ENCODE data around the gene POLD4.

The POLD4 gene

GRCh38 chr11:67349036-67349435, 4.3 kb downstream of the POLD4 start:
- Histone ChIP-seq H3K27ac (ENCODE audit: low read depth, low read length) (no peak overlapping the region), H4K91ac (ENCODE audit: low read depth, low read length) (no peak overlapping the region)
- WGBS (ENCODE audit: extremely low coverage, insufficient coverage, insufficient read length) = no CpG with 5 or more reads among the region's 5 CpGs

GRCh38 chr11:67347964-67348749, 5.2 kb downstream of the POLD4 start:
- Histone ChIP-seq H3K79me2 (ENCODE audit: control insufficient read depth, insufficient read depth, low read length, poor library complexity) (peaks cover 4% of the 10 kb centered on the region), H2BK120ac (ENCODE audit: insufficient read depth, low read length, poor library complexity) (no peak overlapping the region), H3K4me3 (ENCODE audit: low read depth, low read length) (no peak overlapping the region), H2BK5ac (ENCODE audit: low read depth, low read length, poor library complexity) (no peak overlapping the region), H3K9me3 (ENCODE audit: insufficient read depth, low read depth, low read length) (no peaks in the 10 kb centered on the region), H3K9ac (ENCODE audit: low read length) (no peak overlapping the region), H2AFZ (ENCODE audit: insufficient read depth, low read length, poor library complexity) (no peak overlapping the region), H3K27ac (ENCODE audit: low read depth, low read length) (no peak overlapping the region), H3K4ac (ENCODE audit: low read depth, low read length) (no peak overlapping the region), H3K4me2 (ENCODE audit: low read length) (no peak overlapping the region), H3K4me1 (ENCODE audit: control insufficient read depth in 1 of 2, insufficient read depth in 2 of 2, low read length in 2 of 2) (peaks cover 6 to 7% of the 10 kb centered on the region in 2 experiments), H2BK12ac (ENCODE audit: low read length) (no peak overlapping the region), H3K79me1 (ENCODE audit: low read length) (peaks cover 6% of the 10 kb centered on the region), H3K36me3 (ENCODE audit: control insufficient read depth in 1 of 2, insufficient read depth in 2 of 2, low read length in 2 of 2) (no peaks in the 10 kb centered on the region), H2AK5ac (ENCODE audit: low read length) (no peak overlapping the region), H4K12ac (ENCODE audit: low read depth, low read length) (no peak overlapping the region), H3K23ac (ENCODE audit: low read length) (no peak overlapping the region), H4K8ac (ENCODE audit: low read depth, low read length) (no peak overlapping the region), H4K91ac (ENCODE audit: low read depth, low read length) (no peak overlapping the region), H3K18ac (ENCODE audit: low read length) (no peak overlapping the region), H3K14ac (ENCODE audit: low read length) (no peak overlapping the region), H3K27me3 (ENCODE audit: insufficient read depth, low read length) (no peaks in the 10 kb centered on the region)
- DNase-seq = peak; percentile 71 to 91
- WGBS (ENCODE audit: extremely low coverage, insufficient coverage, insufficient read length) = no CpG with 5 or more reads among the region's 11 CpGs

More at GRCh38 chr11:67349036-67349435, 4.3 kb downstream of the POLD4 start:
- H3K4ac ChIP-seq (ENCODE audit: low read depth, low read length) = no peak overlapping the region
- no peak overlapping the region for H3K4me3 ChIP-seq (ENCODE audit: low read depth, low read length)
- no peak overlapping the region for H2BK120ac ChIP-seq (ENCODE audit: insufficient read depth, low read length, poor library complexity)
- H3K4me2 ChIP-seq (ENCODE audit: low read length) = no peak overlapping the region
- peaks cover 8 to 10% of the 10 kb centered on the region in 2 experiments for H3K4me1 ChIP-seq (ENCODE audit: control insufficient read depth in 1 of 2, insufficient read depth in 2 of 2, low read length in 2 of 2)
- no peak overlapping the region for H2BK12ac ChIP-seq (ENCODE audit: low read length)
- H3K36me3 ChIP-seq (ENCODE audit: control insufficient read depth in 1 of 2, insufficient read depth in 2 of 2, low read length in 2 of 2) = no peaks in the 10 kb centered on the region
- no peak overlapping the region for H2AFZ ChIP-seq (ENCODE audit: insufficient read depth, low read length, poor library complexity)
- H2AK5ac ChIP-seq (ENCODE audit: low read length) = no peak overlapping the region
- no peak overlapping the region for H2BK5ac ChIP-seq (ENCODE audit: low read depth, low read length, poor library complexity)
- H4K8ac ChIP-seq (ENCODE audit: low read depth, low read length) = no peak overlapping the region
- H3K23ac ChIP-seq (ENCODE audit: low read length) = no peak overlapping the region
- H3K9ac ChIP-seq (ENCODE audit: low read length) = no peak overlapping the region
- H3K79me1 ChIP-seq (ENCODE audit: low read length) = peaks cover 13% of the 10 kb centered on the region
- no peaks in the 10 kb centered on the region for H3K27me3 ChIP-seq (ENCODE audit: insufficient read depth, low read length)
- peaks cover 7% of the 10 kb centered on the region for H3K79me2 ChIP-seq (ENCODE audit: control insufficient read depth, insufficient read depth, low read length, poor library complexity)
- no peak overlapping the region for H4K12ac ChIP-seq (ENCODE audit: low read depth, low read length)
- no peak for DNase-seq
- no peak overlapping the region for H3K14ac ChIP-seq (ENCODE audit: low read length)
- H3K9me3 ChIP-seq (ENCODE audit: insufficient read depth, low read depth, low read length) = no peaks in the 10 kb centered on the region
- no peak overlapping the region for H3K18ac ChIP-seq (ENCODE audit: low read length)

DNA sequence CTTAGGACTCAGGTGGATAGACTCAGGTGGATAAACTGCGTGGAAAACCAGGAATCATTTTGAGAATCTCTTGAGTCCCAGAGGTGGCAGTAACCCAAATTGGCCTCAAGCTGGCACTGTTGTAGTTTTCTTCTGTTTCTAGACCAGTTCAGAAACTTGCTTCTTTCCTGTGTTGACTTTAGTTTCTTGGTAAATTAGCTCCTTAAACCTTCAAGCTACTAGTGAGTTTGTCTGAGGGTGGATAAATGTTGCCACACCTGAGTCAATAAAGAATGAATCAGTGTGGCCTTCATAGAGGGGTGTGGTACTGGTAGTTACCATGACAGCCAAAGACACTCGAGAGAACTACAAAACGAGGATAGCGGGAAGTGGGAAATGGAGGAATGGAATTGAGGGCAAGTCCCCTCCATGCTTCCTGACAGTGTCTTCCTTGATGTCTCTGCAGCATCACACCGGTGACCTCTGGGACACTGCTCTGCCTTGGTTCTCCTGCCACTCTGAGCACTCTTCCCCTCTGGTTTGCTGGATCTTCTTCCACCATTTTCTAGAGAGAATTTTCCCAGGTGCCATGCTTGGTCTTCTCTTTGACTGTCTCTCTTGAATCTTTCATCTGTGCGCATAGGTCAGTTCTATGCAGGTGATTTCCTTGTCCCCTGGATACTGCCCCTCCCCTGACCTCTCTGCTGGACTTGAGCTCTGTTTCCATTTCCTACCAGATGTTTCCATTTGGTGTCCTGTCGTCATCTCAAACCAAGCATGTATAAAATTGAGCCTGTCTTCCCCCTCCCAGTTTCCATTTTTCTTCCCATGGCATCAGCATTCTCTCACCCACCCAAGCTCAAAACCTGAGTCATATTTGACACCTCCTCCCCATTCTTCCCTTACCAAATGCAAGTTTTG, 7.2 kb downstream of the POLD4 start:
- H3K4me3 ChIP-seq (ENCODE audit: low read depth, low read length) = no peak overlapping the region
- H3K4me2 ChIP-seq (ENCODE audit: low read length) = no peak overlapping the region
- no peak overlapping the region for H3K23ac ChIP-seq (ENCODE audit: low read length)
- H3K27ac ChIP-seq (ENCODE audit: low read depth, low read length) = no peak overlapping the region
- no peak overlapping the region for H3K14ac ChIP-seq (ENCODE audit: low read length)
- no peak overlapping the region for H3K9ac ChIP-seq (ENCODE audit: low read length)
- H2BK5ac ChIP-seq (ENCODE audit: low read depth, low read length, poor library complexity) = no peak overlapping the region
- H3K79me1 ChIP-seq (ENCODE audit: low read length) = no peaks in the 10 kb centered on the region
- no peak overlapping the region for H4K8ac ChIP-seq (ENCODE audit: low read depth, low read length)
- no peak overlapping the region for H3K4ac ChIP-seq (ENCODE audit: low read depth, low read length)
- H3K36me3 ChIP-seq (ENCODE audit: control insufficient read depth in 1 of 2, insufficient read depth in 2 of 2, low read length in 2 of 2) = no peaks in the 10 kb centered on the region
- H3K79me2 ChIP-seq (ENCODE audit: control insufficient read depth, insufficient read depth, low read length, poor library complexity) = no peaks in the 10 kb centered on the region
- no peak overlapping the region for H2BK12ac ChIP-seq (ENCODE audit: low read length)
- no peak overlapping the region for H2AFZ ChIP-seq (ENCODE audit: insufficient read depth, low read length, poor library complexity)
- no peak overlapping the region for H4K12ac ChIP-seq (ENCODE audit: low read depth, low read length)
- H3K27me3 ChIP-seq (ENCODE audit: insufficient read depth, low read length) = no peaks in the 10 kb centered on the region
- no peak overlapping the region for H3K18ac ChIP-seq (ENCODE audit: low read length)
- H2AK5ac ChIP-seq (ENCODE audit: low read length) = no peak overlapping the region
- no CpG with 5 or more reads among the region's 7 CpGs for WGBS (ENCODE audit: extremely low coverage, insufficient coverage, insufficient read length)
- DNase-seq = peak in 1 of 2 donors; percentile 38
- H3K4me1 ChIP-seq (ENCODE audit: control insufficient read depth in 1 of 2, insufficient read depth in 2 of 2, low read length in 2 of 2) = no peaks in the 10 kb centered on the region
- H4K91ac ChIP-seq (ENCODE audit: low read depth, low read length) = no peak overlapping the region
- H3K9me3 ChIP-seq (ENCODE audit: insufficient read depth, low read depth, low read length) = no peaks in the 10 kb centered on the region
- H2BK120ac ChIP-seq (ENCODE audit: insufficient read depth, low read length, poor library complexity) = no peak overlapping the region

GRCh38 chr11:67345247-67345919, 8.0 kb downstream of the POLD4 start:
- H3K4me2 ChIP-seq (ENCODE audit: low read length) = no peak overlapping the region
- H3K18ac ChIP-seq (ENCODE audit: low read length) = no peak overlapping the region
- H4K12ac ChIP-seq (ENCODE audit: low read depth, low read length) = no peak overlapping the region
- no peaks in the 10 kb centered on the region for H3K79me1 ChIP-seq (ENCODE audit: low read length)
- no peak overlapping the region for H3K23ac ChIP-seq (ENCODE audit: low read length)
- H3K36me3 ChIP-seq (ENCODE audit: control insufficient read depth in 1 of 2, insufficient read depth in 2 of 2, low read length in 2 of 2) = no peaks in the 10 kb centered on the region
- H3K79me2 ChIP-seq (ENCODE audit: control insufficient read depth, insufficient read depth, low read length, poor library complexity) = no peaks in the 10 kb centered on the region
- no peak overlapping the region for H2BK5ac ChIP-seq (ENCODE audit: low read depth, low read length, poor library complexity)
- no peaks in the 10 kb centered on the region for H3K4me1 ChIP-seq (ENCODE audit: control insufficient read depth in 1 of 2, insufficient read depth in 2 of 2, low read length in 2 of 2)
- no CpG with 5 or more reads among the region's 8 CpGs for WGBS (ENCODE audit: extremely low coverage, insufficient coverage, insufficient read length)
- no peak overlapping the region for H3K4ac ChIP-seq (ENCODE audit: low read depth, low read length)
- H4K91ac ChIP-seq (ENCODE audit: low read depth, low read length) = no peak overlapping the region
- H3K4me3 ChIP-seq (ENCODE audit: low read depth, low read length) = no peak overlapping the region
- no peak overlapping the region for H2BK120ac ChIP-seq (ENCODE audit: insufficient read depth, low read length, poor library complexity)
- no peaks in the 10 kb centered on the region for H3K9me3 ChIP-seq (ENCODE audit: insufficient read depth, low read depth, low read length)
- H4K8ac ChIP-seq (ENCODE audit: low read depth, low read length) = no peak overlapping the region
- H3K14ac ChIP-seq (ENCODE audit: low read length) = no peak overlapping the region
- no peak overlapping the region for H2AK5ac ChIP-seq (ENCODE audit: low read length)
- H3K9ac ChIP-seq (ENCODE audit: low read length) = no peak overlapping the region
- H3K27ac ChIP-seq (ENCODE audit: low read depth, low read length) = no peak overlapping the region
- DNase-seq = no peak
- H2AFZ ChIP-seq (ENCODE audit: insufficient read depth, low read length, poor library complexity) = no peak overlapping the region
- H3K27me3 ChIP-seq (ENCODE audit: insufficient read depth, low read length) = no peaks in the 10 kb centered on the region
- H2BK12ac ChIP-seq (ENCODE audit: low read length) = no peak overlapping the region

Data from trophoblast cell (in vitro differentiated cells and primary cell).